ENCODE data around the gene WHRN.

- TF ChIP-seq, protein P1, sequence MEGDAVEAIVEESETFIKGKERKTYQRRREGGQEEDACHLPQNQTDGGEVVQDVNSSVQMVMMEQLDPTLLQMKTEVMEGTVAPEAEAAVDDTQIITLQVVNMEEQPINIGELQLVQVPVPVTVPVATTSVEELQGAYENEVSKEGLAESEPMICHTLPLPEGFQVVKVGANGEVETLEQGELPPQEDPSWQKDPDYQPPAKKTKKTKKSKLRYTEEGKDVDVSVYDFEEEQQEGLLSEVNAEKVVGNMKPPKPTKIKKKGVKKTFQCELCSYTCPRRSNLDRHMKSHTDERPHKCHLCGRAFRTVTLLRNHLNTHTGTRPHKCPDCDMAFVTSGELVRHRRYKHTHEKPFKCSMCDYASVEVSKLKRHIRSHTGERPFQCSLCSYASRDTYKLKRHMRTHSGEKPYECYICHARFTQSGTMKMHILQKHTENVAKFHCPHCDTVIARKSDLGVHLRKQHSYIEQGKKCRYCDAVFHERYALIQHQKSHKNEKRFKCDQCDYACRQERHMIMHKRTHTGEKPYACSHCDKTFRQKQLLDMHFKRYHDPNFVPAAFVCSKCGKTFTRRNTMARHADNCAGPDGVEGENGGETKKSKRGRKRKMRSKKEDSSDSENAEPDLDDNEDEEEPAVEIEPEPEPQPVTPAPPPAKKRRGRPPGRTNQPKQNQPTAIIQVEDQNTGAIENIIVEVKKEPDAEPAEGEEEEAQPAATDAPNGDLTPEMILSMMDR (conservative IDR thresholded peaks at IDR 0.05; ENCODE audit: low read depth in 2 of 2), result no peak
- TF ChIP-seq NANOG (IDR thresholded peaks at IDR 0.05; ENCODE audit: borderline replicate concordance), result no peak
- TF ChIP-seq POLR2AphosphoS5 (IDR thresholded peaks at IDR 0.05; ENCODE audit: low read depth), result no peak
Observed at GRCh38 chr9:114372921-114373448, 132.3 kb downstream of the WHRN start.

All from GM23338 (cell line).